Measurements from ENCODE around the gene CKAP2L.

CKAP2L gene

GRCh38 chr2:112721819-112722522 lies 42.4 kb downstream of the CKAP2L start:
- TF ChIP-seq GATA3 (IDR thresholded peaks at IDR 0.05; ENCODE audit: low read depth, low read length) (no peak), GATA2 (IDR thresholded peaks at IDR 0.05; ENCODE audit: low read depth, low read length) (no peak)

- TF ChIP-seq GATA2 (IDR thresholded peaks at IDR 0.05; ENCODE audit: low read depth, low read length) (no peak), GATA3 (IDR thresholded peaks at IDR 0.05; ENCODE audit: low read depth, low read length) (no peak)
These were observed 43.6 kb downstream of the CKAP2L start, which contains the start of gene NT5DC4 for GRCh38 chr2:112720785-112721184. TSS of gene NT5DC4 (plus strand) at chr2:112721020. CDS start at chr2:112721080, 60 bp downstream.

GRCh38 chr2:112718863-112719370 lies 45.5 kb downstream of the CKAP2L start:
- no peak for TF ChIP-seq GATA2 (IDR thresholded peaks at IDR 0.05; ENCODE audit: low read depth, low read length)
- no peak for TF ChIP-seq GATA3 (IDR thresholded peaks at IDR 0.05; ENCODE audit: low read depth, low read length)

GRCh38 chr2:112714836-112715631 lies 49.4 kb downstream of the CKAP2L start:
- no peak for TF ChIP-seq GATA3 (IDR thresholded peaks at IDR 0.05; ENCODE audit: low read depth, low read length)
- no peak for TF ChIP-seq GATA2 (IDR thresholded peaks at IDR 0.05; ENCODE audit: low read depth, low read length)

GRCh38 chr2:112714331-112714730 lies 50.1 kb downstream of the CKAP2L start:
- TF ChIP-seq GATA3 (IDR thresholded peaks at IDR 0.05; ENCODE audit: low read depth, low read length), result no peak
- TF ChIP-seq GATA2 (IDR thresholded peaks at IDR 0.05; ENCODE audit: low read depth, low read length), result no peak

- TF ChIP-seq GATA2 (IDR thresholded peaks at IDR 0.05; ENCODE audit: low read depth, low read length) (no peak), GATA3 (IDR thresholded peaks at IDR 0.05; ENCODE audit: low read depth, low read length) (no peak)
These were observed 50.5 kb downstream of the CKAP2L start for GRCh38 chr2:112713926-112714325.

- TF ChIP-seq GATA3 (IDR thresholded peaks at IDR 0.05; ENCODE audit: low read depth, low read length) (no peak), GATA2 (IDR thresholded peaks at IDR 0.05; ENCODE audit: low read depth, low read length) (no peak)
These were observed 50.9 kb downstream of the CKAP2L start for GRCh38 chr2:112713585-112713925.

- TF ChIP-seq GATA3 (IDR thresholded peaks at IDR 0.05; ENCODE audit: low read depth, low read length) (no peak), GATA2 (IDR thresholded peaks at IDR 0.05; ENCODE audit: low read depth, low read length) (no peak)
These were observed 51.4 kb downstream of the CKAP2L start for GRCh38 chr2:112712903-112713584.

- no peak for TF ChIP-seq GATA2 (IDR thresholded peaks at IDR 0.05; ENCODE audit: low read depth, low read length)
- TF ChIP-seq GATA3 (IDR thresholded peaks at IDR 0.05; ENCODE audit: low read depth, low read length), result no peak
These were observed 51.9 kb downstream of the CKAP2L start for GRCh38 chr2:112712465-112712864.

- no peak for TF ChIP-seq GATA2 (IDR thresholded peaks at IDR 0.05; ENCODE audit: low read depth, low read length)
- no peak for TF ChIP-seq GATA3 (IDR thresholded peaks at IDR 0.05; ENCODE audit: low read depth, low read length)
These were observed 53.3 kb downstream of the CKAP2L start for GRCh38 chr2:112710956-112711750.

- TF ChIP-seq GATA2 (IDR thresholded peaks at IDR 0.05; ENCODE audit: low read depth, low read length) (no peak), GATA3 (IDR thresholded peaks at IDR 0.05; ENCODE audit: low read depth, low read length) (no peak)
These were observed 54.7 kb downstream of the CKAP2L start for GRCh38 chr2:112709703-112710102.

- TF ChIP-seq GATA3 (IDR thresholded peaks at IDR 0.05; ENCODE audit: low read depth, low read length) (no peak), GATA2 (IDR thresholded peaks at IDR 0.05; ENCODE audit: low read depth, low read length) (no peak)
These were observed 55.4 kb downstream of the CKAP2L start for GRCh38 chr2:112708968-112709367.

- TF ChIP-seq GATA2 (IDR thresholded peaks at IDR 0.05; ENCODE audit: low read depth, low read length) (no peak), GATA3 (IDR thresholded peaks at IDR 0.05; ENCODE audit: low read depth, low read length) (no peak)
These were observed 58.2 kb downstream of the CKAP2L start for GRCh38 chr2:112706170-112706664.
